Glomerular endothelial cell (primary cell): ENCODE results near the gene HOXC6. TPM values are rescaled to one million over a fixed set of nuclear protein-coding genes. Genes with fewer than 3 reads are reported as not detected.

Experiments used
- DNase-seq: peaks from one replicate; pipeline ENCODE4 v3.0.0-alpha.2; 2011; ENCODE audit warnings: low read depth, low spot score; ENCODE audit errors: extremely low read depth
- total RNA-seq: library from RNA; depleted of rRNA; stranded (reverse); fragments of >200 nt; gene quantifications from 2 replicates; pipeline ENCODE4 v1.2.3, GENCODE V29; 2015

The HOXC6 gene
- total RNA-seq, 1 donor from 2014 or later = 0.70 TPM

- DNase-seq = no peak
Measured at GRCh38 chr12:54001283-54002187, 26.7 kb upstream of the HOXC6 start.

- no peak for DNase-seq
Measured at GRCh38 chr12:54002278-54002914, 25.8 kb upstream of the HOXC6 start.

GRCh38 chr12:54002915-54003389 lies 25.3 kb upstream of the HOXC6 start:
- DNase-seq = no peak

GRCh38 chr12:54003625-54004024 lies 24.6 kb upstream of the HOXC6 start:
- DNase-seq = no peak

- no peak for DNase-seq
Measured at GRCh38 chr12:54004063-54004840, 24.0 kb upstream of the HOXC6 start.

GRCh38 chr12:54004841-54005530 lies 23.3 kb upstream of the HOXC6 start:
- DNase-seq = no peak

- DNase-seq = no peak
Measured at GRCh38 chr12:54005531-54005852, 22.7 kb upstream of the HOXC6 start.

GRCh38 chr12:54005853-54006558 lies 22.2 kb upstream of the HOXC6 start:
- peak; percentile 42 for DNase-seq

- DNase-seq = no peak
Measured at GRCh38 chr12:54006559-54007220, 21.6 kb upstream of the HOXC6 start.

GRCh38 chr12:54007538-54008259 lies 20.5 kb upstream of the HOXC6 start:
- no peak for DNase-seq

GRCh38 chr12:54008260-54008552 lies 20.0 kb upstream of the HOXC6 start:
- DNase-seq = no peak

- DNase-seq = no peak
Measured at GRCh38 chr12:54009171-54010052, 18.8 kb upstream of the HOXC6 start.

GRCh38 chr12:54010053-54010971 lies 17.9 kb upstream of the HOXC6 start:
- no peak for DNase-seq

- DNase-seq = no peak
Measured at GRCh38 chr12:54010972-54011664, 17.1 kb upstream of the HOXC6 start.

GRCh38 chr12:54011665-54012532 lies 16.3 kb upstream of the HOXC6 start:
- DNase-seq = no peak
